GM10266 (cell line): ENCODE data around the gene EPS8L3.
A peak's percentile ranks its signal among the peaks of the same experiment; 100 is the strongest.

Experiments
- DNase-seq: peaks from one replicate; pipeline ENCODE4 v3.0.0; 2012; ENCODE audit errors: extremely low spot score
- TF ChIP-seq, protein P1 (sequence below): IDR thresholded peaks from 2 replicates; pipeline ENCODE4 v1.5.1; 2012; ENCODE audit warnings: mild to moderate bottlenecking, low read depth; ENCODE audit not compliant: control insufficient read depth, insufficient read depth; ENCODE audit errors: missing control alignments

Gene EPS8L3

GRCh38 chr1:109792056-109792831 lies 28.5 kb upstream of the EPS8L3 start:
- DNase-seq, result no peak
- TF ChIP-seq, protein P1, sequence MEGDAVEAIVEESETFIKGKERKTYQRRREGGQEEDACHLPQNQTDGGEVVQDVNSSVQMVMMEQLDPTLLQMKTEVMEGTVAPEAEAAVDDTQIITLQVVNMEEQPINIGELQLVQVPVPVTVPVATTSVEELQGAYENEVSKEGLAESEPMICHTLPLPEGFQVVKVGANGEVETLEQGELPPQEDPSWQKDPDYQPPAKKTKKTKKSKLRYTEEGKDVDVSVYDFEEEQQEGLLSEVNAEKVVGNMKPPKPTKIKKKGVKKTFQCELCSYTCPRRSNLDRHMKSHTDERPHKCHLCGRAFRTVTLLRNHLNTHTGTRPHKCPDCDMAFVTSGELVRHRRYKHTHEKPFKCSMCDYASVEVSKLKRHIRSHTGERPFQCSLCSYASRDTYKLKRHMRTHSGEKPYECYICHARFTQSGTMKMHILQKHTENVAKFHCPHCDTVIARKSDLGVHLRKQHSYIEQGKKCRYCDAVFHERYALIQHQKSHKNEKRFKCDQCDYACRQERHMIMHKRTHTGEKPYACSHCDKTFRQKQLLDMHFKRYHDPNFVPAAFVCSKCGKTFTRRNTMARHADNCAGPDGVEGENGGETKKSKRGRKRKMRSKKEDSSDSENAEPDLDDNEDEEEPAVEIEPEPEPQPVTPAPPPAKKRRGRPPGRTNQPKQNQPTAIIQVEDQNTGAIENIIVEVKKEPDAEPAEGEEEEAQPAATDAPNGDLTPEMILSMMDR, result no peak

DNA sequence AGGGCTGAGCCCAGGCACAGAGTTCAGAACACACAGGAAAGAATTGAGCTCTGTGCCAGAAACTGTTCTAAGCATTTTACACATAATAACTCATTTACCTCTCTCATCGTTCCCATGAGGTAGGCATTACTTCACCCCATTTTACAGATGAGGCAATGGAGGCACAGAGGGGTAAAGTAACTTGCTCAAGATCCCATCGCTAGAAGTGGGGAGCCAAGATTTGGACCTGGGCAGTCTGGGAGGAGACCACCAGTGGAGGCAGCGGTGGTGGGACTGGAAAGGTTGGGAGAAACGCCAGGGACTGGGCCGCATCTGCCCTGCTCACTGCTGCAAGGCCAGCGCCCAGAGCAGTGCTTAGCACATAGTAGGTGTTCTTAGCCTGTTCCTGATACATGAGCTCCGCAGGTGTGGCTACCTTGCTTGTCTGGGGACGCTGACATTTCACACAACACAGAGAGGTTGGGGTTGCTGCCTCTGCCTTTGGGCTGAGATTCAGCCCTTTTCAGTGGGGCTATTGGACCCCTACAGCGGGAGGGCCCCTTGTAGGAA lies 27.8 kb upstream of the EPS8L3 start:
- DNase-seq, result no peak
- TF ChIP-seq, protein P1, result no peak

DNA sequence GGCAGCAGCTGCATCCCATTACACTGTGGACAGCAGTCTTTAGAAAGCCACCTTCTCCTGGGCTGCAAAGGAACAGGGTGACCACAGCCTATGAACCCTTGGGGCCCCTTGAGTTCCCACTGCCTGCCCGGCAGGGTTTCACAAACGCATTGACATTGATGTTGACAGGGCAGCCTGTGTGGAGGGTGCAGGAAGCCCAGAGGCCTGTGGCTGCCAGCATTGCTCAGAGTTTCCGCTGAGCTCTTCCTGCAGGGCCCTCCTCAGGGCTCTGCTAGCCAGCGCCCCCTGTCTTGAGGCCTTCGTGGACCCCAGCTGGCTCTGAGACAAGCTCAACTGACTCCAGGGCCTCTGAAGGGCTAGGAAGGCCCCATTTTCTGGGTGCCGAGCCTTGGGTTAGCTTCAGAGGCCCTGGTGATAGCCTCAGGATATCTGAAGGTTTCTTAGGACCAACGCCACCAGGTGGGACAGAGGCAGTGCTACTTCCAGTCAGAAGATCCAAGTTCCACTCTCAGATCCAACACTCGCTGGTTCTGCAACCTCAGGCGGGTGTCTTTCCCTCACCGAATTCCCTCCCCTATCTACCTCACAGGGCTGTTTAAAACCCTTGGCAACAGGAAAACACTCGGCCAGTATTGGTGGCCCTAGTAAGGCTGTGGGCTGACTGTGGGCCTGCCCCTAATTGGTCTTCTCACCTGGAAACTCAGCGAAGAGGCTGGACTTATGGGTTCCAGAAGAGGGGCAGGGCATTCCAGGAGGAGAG lies 27.2 kb upstream of the EPS8L3 start:
- peak; percentile 87 for DNase-seq
- TF ChIP-seq, protein P1, result peak; percentile 57

- TF ChIP-seq, protein P1, result no peak
- no peak for DNase-seq
Measured at GRCh38 chr1:109790329-109790728, 26.6 kb upstream of the EPS8L3 start.

GRCh38 chr1:109789551-109790180 lies 25.9 kb upstream of the EPS8L3 start:
- DNase-seq, result no peak
- TF ChIP-seq, protein P1, result no peak

DNA sequence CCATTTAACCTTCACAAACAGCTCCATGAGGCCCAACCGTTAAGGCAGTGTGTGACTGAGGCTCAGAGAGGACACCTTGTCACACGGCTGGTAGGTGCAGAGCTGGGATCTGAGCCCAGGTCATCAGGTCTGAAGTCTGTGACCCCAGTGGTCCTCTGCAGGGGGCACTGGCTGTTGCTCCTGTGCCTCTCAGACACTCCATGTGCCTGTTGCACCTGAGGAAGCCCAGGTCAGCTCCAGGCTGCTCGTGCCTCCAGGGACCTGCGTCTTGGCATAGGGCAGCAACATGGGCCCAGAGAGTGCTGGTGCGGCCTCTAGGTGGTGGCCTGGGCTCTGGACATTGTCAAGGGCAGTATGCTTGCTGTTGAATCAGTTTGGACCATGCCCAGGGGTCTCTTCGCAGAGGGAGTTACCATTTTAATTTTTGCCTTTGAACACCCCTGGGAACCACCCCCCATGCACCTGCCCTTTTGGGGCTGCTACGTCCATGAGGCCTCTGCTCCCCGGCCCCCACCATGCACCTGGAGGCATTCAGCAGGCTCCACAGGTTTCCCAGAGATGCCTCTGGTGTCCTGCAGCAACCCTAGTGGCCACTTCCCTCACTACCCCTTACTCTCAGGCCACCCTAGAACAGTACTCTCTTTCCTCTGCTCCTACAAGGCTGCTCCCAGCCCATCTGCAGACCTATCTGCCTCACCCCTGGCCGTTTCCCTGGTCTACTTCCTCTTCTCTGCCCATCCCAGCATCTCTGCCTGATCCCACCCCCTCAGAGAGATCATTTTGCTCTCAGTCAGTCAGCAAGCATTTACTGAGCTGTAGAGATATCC lies 25.2 kb upstream of the EPS8L3 start:
- TF ChIP-seq, protein P1, result peak; percentile 12
- DNase-seq, result peak; percentile 32
